GM23338 (cell line): ENCODE measurements around the gene DYNLRB1. TPM values are rescaled to one million over a fixed set of nuclear protein-coding genes. Genes with fewer than 3 reads are reported as not detected.

ENCODE experiments used
- ATAC-seq: fragments of 200-7000 bp; cut with Tn5 transposase; 3 replicates; pipeline ENCODE4 v1.9.1; 2020
- DNase-seq: peaks from one replicate; pipeline ENCODE4 v3.0.0-alpha.2; 2015; ENCODE audit warnings: low spot score
- H2AFZ ChIP-seq: fragments of 200-600 bp; sonication (generic); 2 replicates; pipeline ENCODE4 v1.8.0; 2016; ENCODE audit warnings: antibody characterized with exemption, mild to moderate bottlenecking, moderate library complexity
- H3F3A ChIP-seq: fragments of 200-600 bp; sonication (generic); replicated peaks from 2 replicates; pipeline ENCODE4 v1.8.0; 2017; ENCODE audit warnings: antibody characterized with exemption, mixed run types, low read depth
- H3K27ac ChIP-seq: fragments of 200-600 bp; sonication (generic); 2 replicates; pipeline ENCODE4 v1.6.1; 2016; ENCODE audit warnings: low read depth
- H3K27me3 ChIP-seq: fragments of 200-600 bp; sonication (generic); 2 replicates; pipeline ENCODE4 v1.8.0; 2016; ENCODE audit warnings: mild to moderate bottlenecking, mixed run types, moderate library complexity; ENCODE audit not compliant: insufficient read depth
- H3K36me3 ChIP-seq: fragments of 200-600 bp; sonication (generic); 2 replicates; pipeline ENCODE4 v1.8.0; 2016; ENCODE audit warnings: mild to moderate bottlenecking; ENCODE audit not compliant: insufficient read depth
- H3K4me1 ChIP-seq: fragments of 200-600 bp; sonication (generic); 2 replicates; pipeline ENCODE4 v1.8.0; 2016; ENCODE audit warnings: mild to moderate bottlenecking, moderate library complexity; ENCODE audit not compliant: insufficient read depth
- H3K4me2 ChIP-seq: fragments of 200-600 bp; sonication (generic); 2 replicates; pipeline ENCODE4 v1.7.1; 2017; ENCODE audit warnings: mixed run types
- H3K4me3 ChIP-seq: fragments of 200-600 bp; sonication (generic); 2 replicates; pipeline ENCODE4 v1.6.1; 2016; ENCODE audit warnings: mixed run types
- H3K79me2 ChIP-seq: fragments of 200-600 bp; sonication (generic); replicated peaks from 2 replicates; pipeline ENCODE4 v1.8.0; 2017; ENCODE audit warnings: mild to moderate bottlenecking; ENCODE audit not compliant: insufficient read depth
- H3K9me2 ChIP-seq: fragments of 200-600 bp; sonication (generic); 2 replicates; pipeline ENCODE4 v1.8.0; 2017; ENCODE audit not compliant: insufficient read depth
- H4K20me1 ChIP-seq: fragments of 200-600 bp; sonication (generic); replicated peaks from 2 replicates; pipeline ENCODE4 v1.8.0; 2017; ENCODE audit warnings: mild to moderate bottlenecking; ENCODE audit not compliant: insufficient read depth
- H3K27ac Mint-ChIP-seq: 2 replicates; pipeline ENCODE4 v1.8.0; 2020; ENCODE audit warnings: inconsistent platforms, mild to moderate bottlenecking, moderate library complexity, mixed read lengths
- H3K27me3 Mint-ChIP-seq: 3 replicates; pipeline ENCODE4 v1.8.0; 2022; ENCODE audit warnings: low read depth, mild to moderate bottlenecking, moderate library complexity, mixed read lengths, inconsistent platforms; ENCODE audit not compliant: insufficient read depth, poor library complexity
- H3K36me3 Mint-ChIP-seq: 3 replicates; pipeline ENCODE4 v1.8.0; 2021; ENCODE audit warnings: low read depth, mild to moderate bottlenecking, inconsistent platforms, moderate library complexity, mixed read lengths
- H3K4me1 Mint-ChIP-seq: 3 replicates; pipeline ENCODE4 v1.8.0; 2020; ENCODE audit warnings: mild to moderate bottlenecking, inconsistent platforms, mixed read lengths
- H3K4me3 Mint-ChIP-seq: 3 replicates; pipeline ENCODE4 v1.8.0; 2021; ENCODE audit warnings: moderate library complexity, mild to moderate bottlenecking, inconsistent platforms, mixed read lengths
- H3K9me3 Mint-ChIP-seq: 3 replicates; pipeline ENCODE4 v1.8.0; 2020; ENCODE audit warnings: moderate library complexity, mild to moderate bottlenecking, inconsistent platforms, mixed read lengths
- CREB1 ChIP-seq: fragments of 250-450 bp; sonication (Bioruptor Pico); IDR thresholded peaks from 2 replicates; pipeline ENCODE4 v1.5.0; 2020; ENCODE audit warnings: low read depth, mild to moderate bottlenecking, moderate library complexity
- CTCF ChIP-seq, 2 experiments: fragments of 200-600 bp in 1 of 2; sonication (generic) in 1 of 2; conservative IDR thresholded peaks; 2 replicates each; pipeline versions ENCODE4 v1.5.1 to v1.6.1; 2016 to 2017; ENCODE audit warnings: antibody characterized with exemption in 2 of 2, low read depth in 2 of 2, mild to moderate bottlenecking in 2 of 2, moderate library complexity in 1 of 2
- ETS1 ChIP-seq: IDR thresholded peaks from 2 replicates; pipeline ENCODE4 v1.6.1; 2016; ENCODE audit warnings: antibody characterized with exemption
- EZH2phosphoT487 ChIP-seq: fragments of 200-600 bp; sonication (generic); IDR thresholded peaks from one replicate; pipeline ENCODE4 v1.8.1; 2018; ENCODE audit warnings: antibody characterized with exemption; ENCODE audit not compliant: unreplicated experiment
- JUNB ChIP-seq: IDR thresholded peaks from one replicate; pipeline ENCODE4 v1.6.1; 2016; ENCODE audit warnings: antibody characterized with exemption; ENCODE audit not compliant: unreplicated experiment
- NANOG ChIP-seq: IDR thresholded peaks from 2 replicates; pipeline ENCODE4 v1.6.1; 2016; ENCODE audit warnings: antibody characterized with exemption, borderline replicate concordance
- REST ChIP-seq: IDR thresholded peaks from one replicate; pipeline ENCODE4 v1.6.1; 2018; ENCODE audit warnings: antibody characterized with exemption; ENCODE audit not compliant: unreplicated experiment
- STAT1 ChIP-seq: IDR thresholded peaks from one replicate; pipeline ENCODE4 v1.6.1; 2016; ENCODE audit warnings: antibody characterized with exemption; ENCODE audit not compliant: unreplicated experiment
- ZNF114 ChIP-seq: fragments of 250-450 bp; sonication (Bioruptor Pico); IDR thresholded peaks from 2 replicates; pipeline ENCODE4 v1.5.0; 2020; ENCODE audit warnings: mild to moderate bottlenecking, moderate library complexity
- ZNF331 ChIP-seq: fragments of 250-450 bp; sonication (Bioruptor Pico); IDR thresholded peaks from 2 replicates; pipeline ENCODE4 v1.5.0; 2020; ENCODE audit warnings: low read depth, mild to moderate bottlenecking, moderate library complexity
- ZNF462 ChIP-seq: fragments of 250-450 bp; sonication (Bioruptor Pico); IDR thresholded peaks from 2 replicates; pipeline ENCODE4 v1.5.0; 2020; ENCODE audit warnings: mild to moderate bottlenecking, moderate library complexity
- polyA plus RNA-seq: library from polyadenylated mRNA; unstranded; fragments of >200 nt; fragmentation: Nextera tagmentation; extraction: Ambion mirVana; gene quantifications from 2 replicates; pipeline ENCODE4 v1.2.1, GENCODE V29; 2016
- total RNA-seq: library from RNA; depleted of rRNA; stranded (reverse); fragments of >200 nt; shearing (Covaris generic); gene quantifications from 2 replicates; pipeline ENCODE4 v1.2.3, GENCODE V29; 2014

The DYNLRB1 gene
- total and polyA plus RNA-seq, 2 experiments from 2014 or later: 107 to 376 TPM

GRCh38 chr20:34547844-34548613 is 31.8 kb downstream of the DYNLRB1 start (continued):
- TF ChIP-seq REST (no peak), CREB1 (no peak), STAT1 (no peak), JUNB (no peak)

GRCh38 chr20:34549291-34549928 is 33.2 kb downstream of the DYNLRB1 start:
- Histone ChIP-seq H3K27ac (no peak overlapping the region), H3K9me2 (no peaks in the 10 kb centered on the region), H3K27me3 (peaks cover 5% of the 10 kb centered on the region; the same call in 1 of the 2 replicates), H3K36me3 (no peaks in the 10 kb centered on the region), H4K20me1 (no peaks in the 10 kb centered on the region), H3F3A (no peaks in the 10 kb centered on the region), H3K4me1 (peaks cover 3% of the 10 kb centered on the region; the same call in 1 of the 2 replicates), H3K79me2 (no peaks in the 10 kb centered on the region), H3K4me2 (no peak overlapping the region), H2AFZ (no peak overlapping the region), H3K4me3 (no peak overlapping the region)
- no peak overlapping the region; the same call in 2 of the 3 replicates for H3K4me3 Mint-ChIP-seq
- ATAC-seq: peak; percentile 86
- H3K9me3 Mint-ChIP-seq: 0 out of 3 replicates have a peak, but pooled peaks cover 3% of the 10 kb centered on the region
- no peaks in the 10 kb centered on the region for H3K36me3 Mint-ChIP-seq
- H3K27me3 Mint-ChIP-seq: peaks cover 21% of the 10 kb centered on the region
- H3K4me1 Mint-ChIP-seq: peaks cover 17% of the 10 kb centered on the region
- DNase-seq: peak; percentile 93
- peak overlapping the region; percentile 84 for H3K27ac Mint-ChIP-seq
- TF ChIP-seq NANOG: no peak
- no peak for TF ChIP-seq CREB1
- no peak for TF ChIP-seq EZH2phosphoT487
- TF ChIP-seq ZNF462: no peak
- TF ChIP-seq ZNF331 (CRISPR knock-in tag): no peak
- TF ChIP-seq CTCF (conservative IDR thresholded peaks at IDR 0.05; ENCODE audit: low read depth in 2 of 2): no peak
- TF ChIP-seq ZNF114 (CRISPR knock-in tag): no peak
- TF ChIP-seq ETS1: no peak
